ENCODE data around the gene MIP. TPM values are rescaled to one million over a fixed set of nuclear protein-coding genes. Genes with fewer than 3 reads are reported as not detected.

MIP gene
- total RNA-seq, 4 donors from 2014 or later, result not detected

- H3K4me1 ChIP-seq, result peaks cover 0 to 20% (median 6%) of the 10 kb centered on the region in 3 donors
- H3K27ac ChIP-seq, result no peak overlapping the region
- no peaks in the 10 kb centered on the region for H3K9me3 ChIP-seq
- no peaks in the 10 kb centered on the region for H3K27me3 ChIP-seq
- TF ChIP-seq POLR2A (IDR thresholded peaks at IDR 0.05), result no peak
- WGBS, 2 donors (ENCODE audit: low coverage in 1 of 2), result 73 to 81% methylated on average over 1 of the region's 1 CpG
- H3K4me3 ChIP-seq, result no peak overlapping the region
- no peak for ATAC-seq
- peaks cover 0 to 6% of the 10 kb centered on the region in 2 donors for H3K36me3 ChIP-seq
Measured at GRCh38 chr12:56484566-56484965, 30.1 kb upstream of the MIP start.

GRCh38 chr12:56479625-56480024 lies 25.2 kb upstream of the MIP start:
- ATAC-seq, result no peak
- Histone ChIP-seq H3K27ac (no peak overlapping the region), H3K4me3 (no peak overlapping the region), H3K27me3 (no peaks in the 10 kb centered on the region), H3K9me3 (no peaks in the 10 kb centered on the region), H3K36me3 (peaks cover 0 to 10% of the 10 kb centered on the region in 2 donors), H3K4me1 (no peaks in the 10 kb centered on the region)
- TF ChIP-seq CTCF (IDR thresholded peaks at IDR 0.05), result no peak
- no peak for TF ChIP-seq POLR2AphosphoS5 (IDR thresholded peaks at IDR 0.05)
- TF ChIP-seq POLR2A (IDR thresholded peaks at IDR 0.05), result no peak
- 93 to 94% methylated on average over 7 of the region's 7 CpGs for WGBS, 2 donors (ENCODE audit: low coverage in 1 of 2)

- H3K4me1 ChIP-seq, result no peaks in the 10 kb centered on the region
- H3K27ac ChIP-seq, result no peak overlapping the region
- TF ChIP-seq POLR2AphosphoS5 (IDR thresholded peaks at IDR 0.05) (no peak), CTCF (IDR thresholded peaks at IDR 0.05) (no peak), POLR2A (IDR thresholded peaks at IDR 0.05) (no peak), EP300 (IDR thresholded peaks at IDR 0.05) (no peak)
- ATAC-seq, result no peak
- WGBS, 2 donors (ENCODE audit: low coverage in 1 of 2), result 92 to 94% methylated on average over 2 to 4 of the region's 6 CpGs
- H3K36me3 ChIP-seq, result peaks cover 0 to 20% of the 10 kb centered on the region in 2 donors
- no peaks in the 10 kb centered on the region for H3K27me3 ChIP-seq
- H3K9me3 ChIP-seq, result no peaks in the 10 kb centered on the region
- H3K4me3 ChIP-seq, result no peak overlapping the region
Measured at GRCh38 chr12:56477521-56478225, 23.2 kb upstream of the MIP start.

GRCh38 chr12:56476972-56477432 lies 22.5 kb upstream of the MIP start:
- no peaks in the 10 kb centered on the region for H3K9me3 ChIP-seq
- H3K4me1 ChIP-seq, result peaks cover 0 to 2% (median 0%) of the 10 kb centered on the region in 3 donors
- ATAC-seq, result no peak
- no CpG with 5 or more reads among the region's 1 CpG for WGBS, 2 donors (ENCODE audit: low coverage in 1 of 2)
- TF ChIP-seq EP300 (IDR thresholded peaks at IDR 0.05) (no peak), POLR2AphosphoS5 (IDR thresholded peaks at IDR 0.05) (no peak), CTCF (IDR thresholded peaks at IDR 0.05) (no peak), POLR2A (IDR thresholded peaks at IDR 0.05) (no peak)
- no peaks in the 10 kb centered on the region for H3K27me3 ChIP-seq
- H3K4me3 ChIP-seq, result no peak overlapping the region
- H3K36me3 ChIP-seq, result peaks cover 0 to 27% of the 10 kb centered on the region in 2 donors
- no peak overlapping the region for H3K27ac ChIP-seq

- WGBS, 2 donors (ENCODE audit: low coverage in 1 of 2), result 57 to 96% methylated on average over 4 to 5 of the region's 6 CpGs
- H3K4me1 ChIP-seq, result peaks cover 0 to 9% (median 0%) of the 10 kb centered on the region in 3 donors
- H3K9me3 ChIP-seq, result no peaks in the 10 kb centered on the region
- TF ChIP-seq CTCF (IDR thresholded peaks at IDR 0.05), result no peak
- TF ChIP-seq POLR2A (IDR thresholded peaks at IDR 0.05), result no peak
- no peak for TF ChIP-seq EP300 (IDR thresholded peaks at IDR 0.05)
- no peak for TF ChIP-seq POLR2AphosphoS5 (IDR thresholded peaks at IDR 0.05)
- no peaks in the 10 kb centered on the region for H3K27me3 ChIP-seq
- no peak overlapping the region for H3K27ac ChIP-seq
- no peak for ATAC-seq
- H3K36me3 ChIP-seq, result peaks cover 0 to 34% of the 10 kb centered on the region in 2 donors
- no peak overlapping the region for H3K4me3 ChIP-seq
Measured at GRCh38 chr12:56476143-56476542, 21.7 kb upstream of the MIP start.

Measured in gastroesophageal sphincter (tissue), 4 donors.